Measurements from ENCODE around the gene RBM8A. TPM values are rescaled to one million over a fixed set of nuclear protein-coding genes. Genes with fewer than 3 reads are reported as not detected.

RBM8A gene
- total and polyA plus RNA-seq, 9 of the 15 experiments (the other 6 are each of a cell fraction or from before 2014, with no cell fraction given) = 215 to 1,035 (median 291) TPM

DNA sequence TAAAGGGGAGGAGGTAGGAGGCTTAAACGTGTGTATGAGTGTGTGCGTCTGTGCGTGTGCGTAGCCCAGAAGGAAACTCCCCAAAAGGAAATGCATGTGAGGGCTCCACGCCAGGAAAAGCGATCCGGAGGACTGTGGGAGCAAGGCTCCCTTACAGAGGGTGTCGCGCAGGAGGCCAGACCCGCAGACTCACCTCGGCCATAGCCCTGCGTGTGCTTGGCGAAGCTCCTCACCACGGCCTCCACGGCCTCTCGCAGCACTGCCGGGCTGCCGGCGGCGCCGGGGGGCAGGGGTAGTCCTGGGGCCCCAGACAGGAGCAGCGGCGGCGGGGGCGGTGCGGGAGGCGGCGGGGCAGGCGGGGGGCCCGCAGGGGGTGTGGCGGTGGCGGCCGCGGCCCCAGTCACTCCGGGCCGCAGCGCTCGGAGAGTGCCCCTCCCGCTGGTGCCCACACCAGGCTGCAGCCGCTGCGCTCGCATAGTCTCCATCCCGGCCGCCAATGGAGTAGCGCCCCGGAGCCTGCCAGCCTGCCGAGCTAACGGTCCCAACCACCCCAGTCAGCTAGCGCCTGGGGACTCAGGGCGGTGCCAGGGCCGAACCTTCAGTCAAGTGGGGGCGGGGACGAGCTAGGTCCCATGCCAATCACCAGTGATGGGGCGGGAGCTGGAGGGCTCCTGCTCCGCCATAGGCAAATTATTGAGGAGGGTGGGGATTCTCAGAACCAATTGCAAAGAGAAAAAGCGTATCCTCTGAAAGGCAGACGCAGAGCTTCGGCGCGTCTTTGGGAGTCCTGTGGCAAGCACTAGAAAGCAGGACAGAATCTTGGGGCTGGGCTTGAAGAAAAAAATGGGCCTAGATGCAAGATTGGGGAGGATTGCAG lies 30.4 kb upstream of the RBM8A start, which contains the start of gene LIX1L (continued):
- TF ChIP-seq, protein P1, sequence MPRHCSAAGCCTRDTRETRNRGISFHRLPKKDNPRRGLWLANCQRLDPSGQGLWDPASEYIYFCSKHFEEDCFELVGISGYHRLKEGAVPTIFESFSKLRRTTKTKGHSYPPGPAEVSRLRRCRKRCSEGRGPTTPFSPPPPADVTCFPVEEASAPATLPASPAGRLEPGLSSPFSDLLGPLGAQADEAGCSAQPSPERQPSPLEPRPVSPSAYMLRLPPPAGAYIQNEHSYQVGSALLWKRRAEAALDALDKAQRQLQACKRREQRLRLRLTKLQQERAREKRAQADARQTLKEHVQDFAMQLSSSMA (CRISPR knock-in tag; IDR thresholded peaks at IDR 0.05) = no peak
- TF ChIP-seq ZFP1 (CRISPR knock-in tag; IDR thresholded peaks at IDR 0.05) = no peak
- no peak for TF ChIP-seq HMG20B (CRISPR knock-in tag; IDR thresholded peaks at IDR 0.05)
- TF ChIP-seq SREBF2 (CRISPR knock-in tag; IDR thresholded peaks at IDR 0.05) = no peak
- TF ChIP-seq, protein P2, sequence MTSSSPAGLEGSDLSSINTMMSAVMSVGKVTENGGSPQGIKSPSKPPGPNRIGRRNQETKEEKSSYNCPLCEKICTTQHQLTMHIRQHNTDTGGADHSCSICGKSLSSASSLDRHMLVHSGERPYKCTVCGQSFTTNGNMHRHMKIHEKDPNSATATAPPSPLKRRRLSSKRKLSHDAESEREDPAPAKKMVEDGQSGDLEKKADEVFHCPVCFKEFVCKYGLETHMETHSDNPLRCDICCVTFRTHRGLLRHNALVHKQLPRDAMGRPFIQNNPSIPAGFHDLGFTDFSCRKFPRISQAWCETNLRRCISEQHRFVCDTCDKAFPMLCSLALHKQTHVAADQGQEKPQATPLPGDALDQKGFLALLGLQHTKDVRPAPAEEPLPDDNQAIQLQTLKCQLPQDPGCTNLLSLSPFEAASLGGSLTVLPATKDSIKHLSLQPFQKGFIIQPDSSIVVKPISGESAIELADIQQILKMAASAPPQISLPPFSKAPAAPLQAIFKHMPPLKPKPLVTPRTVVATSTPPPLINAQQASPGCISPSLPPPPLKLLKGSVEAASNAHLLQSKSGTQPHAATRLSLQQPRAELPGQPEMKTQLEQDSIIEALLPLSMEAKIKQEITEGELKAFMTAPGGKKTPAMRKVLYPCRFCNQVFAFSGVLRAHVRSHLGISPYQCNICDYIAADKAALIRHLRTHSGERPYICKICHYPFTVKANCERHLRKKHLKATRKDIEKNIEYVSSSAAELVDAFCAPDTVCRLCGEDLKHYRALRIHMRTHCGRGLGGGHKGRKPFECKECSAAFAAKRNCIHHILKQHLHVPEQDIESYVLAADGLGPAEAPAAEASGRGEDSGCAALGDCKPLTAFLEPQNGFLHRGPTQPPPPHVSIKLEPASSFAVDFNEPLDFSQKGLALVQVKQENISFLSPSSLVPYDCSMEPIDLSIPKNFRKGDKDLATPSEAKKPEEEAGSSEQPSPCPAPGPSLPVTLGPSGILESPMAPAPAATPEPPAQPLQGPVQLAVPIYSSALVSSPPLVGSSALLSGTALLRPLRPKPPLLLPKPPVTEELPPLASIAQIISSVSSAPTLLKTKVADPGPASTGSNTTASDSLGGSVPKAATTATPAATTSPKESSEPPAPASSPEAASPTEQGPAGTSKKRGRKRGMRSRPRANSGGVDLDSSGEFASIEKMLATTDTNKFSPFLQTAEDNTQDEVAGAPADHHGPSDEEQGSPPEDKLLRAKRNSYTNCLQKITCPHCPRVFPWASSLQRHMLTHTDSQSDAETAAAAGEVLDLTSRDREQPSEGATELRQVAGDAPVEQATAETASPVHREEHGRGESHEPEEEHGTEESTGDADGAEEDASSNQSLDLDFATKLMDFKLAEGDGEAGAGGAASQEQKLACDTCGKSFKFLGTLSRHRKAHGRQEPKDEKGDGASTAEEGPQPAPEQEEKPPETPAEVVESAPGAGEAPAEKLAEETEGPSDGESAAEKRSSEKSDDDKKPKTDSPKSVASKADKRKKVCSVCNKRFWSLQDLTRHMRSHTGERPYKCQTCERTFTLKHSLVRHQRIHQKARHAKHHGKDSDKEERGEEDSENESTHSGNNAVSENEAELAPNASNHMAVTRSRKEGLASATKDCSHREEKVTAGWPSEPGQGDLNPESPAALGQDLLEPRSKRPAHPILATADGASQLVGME (CRISPR knock-in tag; IDR thresholded peaks at IDR 0.05) = no peak
- no peak; the same call in 1 of the 2 replicates for TF ChIP-seq MTA3 (IDR thresholded peaks at IDR 0.05; ENCODE audit: borderline replicate concordance)
- TF ChIP-seq, protein P3, sequence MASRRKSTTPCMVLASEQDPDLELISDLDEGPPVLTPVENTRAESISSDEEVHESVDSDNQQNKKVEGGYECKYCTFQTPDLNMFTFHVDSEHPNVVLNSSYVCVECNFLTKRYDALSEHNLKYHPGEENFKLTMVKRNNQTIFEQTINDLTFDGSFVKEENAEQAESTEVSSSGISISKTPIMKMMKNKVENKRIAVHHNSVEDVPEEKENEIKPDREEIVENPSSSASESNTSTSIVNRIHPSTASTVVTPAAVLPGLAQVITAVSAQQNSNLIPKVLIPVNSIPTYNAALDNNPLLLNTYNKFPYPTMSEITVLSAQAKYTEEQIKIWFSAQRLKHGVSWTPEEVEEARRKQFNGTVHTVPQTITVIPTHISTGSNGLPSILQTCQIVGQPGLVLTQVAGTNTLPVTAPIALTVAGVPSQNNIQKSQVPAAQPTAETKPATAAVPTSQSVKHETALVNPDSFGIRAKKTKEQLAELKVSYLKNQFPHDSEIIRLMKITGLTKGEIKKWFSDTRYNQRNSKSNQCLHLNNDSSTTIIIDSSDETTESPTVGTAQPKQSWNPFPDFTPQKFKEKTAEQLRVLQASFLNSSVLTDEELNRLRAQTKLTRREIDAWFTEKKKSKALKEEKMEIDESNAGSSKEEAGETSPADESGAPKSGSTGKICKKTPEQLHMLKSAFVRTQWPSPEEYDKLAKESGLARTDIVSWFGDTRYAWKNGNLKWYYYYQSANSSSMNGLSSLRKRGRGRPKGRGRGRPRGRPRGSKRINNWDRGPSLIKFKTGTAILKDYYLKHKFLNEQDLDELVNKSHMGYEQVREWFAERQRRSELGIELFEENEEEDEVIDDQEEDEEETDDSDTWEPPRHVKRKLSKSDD (conservative IDR thresholded peaks at IDR 0.05; ENCODE audit: low read length) = no peak
- TF ChIP-seq EP400 (IDR thresholded peaks at IDR 0.05) = peak; percentile 36; the same call in 1 of the 2 replicates
- TF ChIP-seq POLR2H (tag; IDR thresholded peaks at IDR 0.05; ENCODE audit: low read depth) = no peak
- no peak for TF ChIP-seq ZNF75A (CRISPR knock-in tag; IDR thresholded peaks at IDR 0.05)
- TF ChIP-seq RFX1 (IDR thresholded peaks at IDR 0.05) = no peak
- TF ChIP-seq CBX3 (IDR thresholded peaks at IDR 0.05; ENCODE audit: borderline replicate concordance in 1 of 2, low read length in 2 of 2) = no peak; a peak in 1 of 3 replicates
- TF ChIP-seq CSDE1 (IDR thresholded peaks at IDR 0.05) = no peak
- no peak for TF ChIP-seq ZNF77 (CRISPR knock-in tag; IDR thresholded peaks at IDR 0.05)
- TF ChIP-seq, protein P4, sequence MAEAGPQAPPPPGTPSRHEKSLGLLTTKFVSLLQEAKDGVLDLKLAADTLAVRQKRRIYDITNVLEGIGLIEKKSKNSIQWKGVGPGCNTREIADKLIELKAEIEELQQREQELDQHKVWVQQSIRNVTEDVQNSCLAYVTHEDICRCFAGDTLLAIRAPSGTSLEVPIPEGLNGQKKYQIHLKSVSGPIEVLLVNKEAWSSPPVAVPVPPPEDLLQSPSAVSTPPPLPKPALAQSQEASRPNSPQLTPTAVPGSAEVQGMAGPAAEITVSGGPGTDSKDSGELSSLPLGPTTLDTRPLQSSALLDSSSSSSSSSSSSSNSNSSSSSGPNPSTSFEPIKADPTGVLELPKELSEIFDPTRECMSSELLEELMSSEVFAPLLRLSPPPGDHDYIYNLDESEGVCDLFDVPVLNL (CRISPR knock-in tag; IDR thresholded peaks at IDR 0.05; ENCODE audit: low read depth) = no peak
- TF ChIP-seq GATAD2B (IDR thresholded peaks at IDR 0.05; ENCODE audit: borderline replicate concordance) = 0 out of 2 replicates have a peak, but pooled peaks have one; percentile 65
- TF ChIP-seq NFXL1 (CRISPR knock-in tag; IDR thresholded peaks at IDR 0.05) = no peak
- peak; percentile 57; the same call in 1 of the 2 replicates for TF ChIP-seq CHD2 (IDR thresholded peaks at IDR 0.05; ENCODE audit: low read depth, low read length)

All from K562 (cell line).